HG03139 (cell line): ENCODE results near the gene ASTN1.

Source experiments
- ATAC-seq: cut with Tn5 transposase; IDR thresholded peaks from one replicate; pipeline ENCODE4 v1.9.1; 2021; ENCODE audit not compliant: unreplicated experiment

The ASTN1 gene

DNA sequence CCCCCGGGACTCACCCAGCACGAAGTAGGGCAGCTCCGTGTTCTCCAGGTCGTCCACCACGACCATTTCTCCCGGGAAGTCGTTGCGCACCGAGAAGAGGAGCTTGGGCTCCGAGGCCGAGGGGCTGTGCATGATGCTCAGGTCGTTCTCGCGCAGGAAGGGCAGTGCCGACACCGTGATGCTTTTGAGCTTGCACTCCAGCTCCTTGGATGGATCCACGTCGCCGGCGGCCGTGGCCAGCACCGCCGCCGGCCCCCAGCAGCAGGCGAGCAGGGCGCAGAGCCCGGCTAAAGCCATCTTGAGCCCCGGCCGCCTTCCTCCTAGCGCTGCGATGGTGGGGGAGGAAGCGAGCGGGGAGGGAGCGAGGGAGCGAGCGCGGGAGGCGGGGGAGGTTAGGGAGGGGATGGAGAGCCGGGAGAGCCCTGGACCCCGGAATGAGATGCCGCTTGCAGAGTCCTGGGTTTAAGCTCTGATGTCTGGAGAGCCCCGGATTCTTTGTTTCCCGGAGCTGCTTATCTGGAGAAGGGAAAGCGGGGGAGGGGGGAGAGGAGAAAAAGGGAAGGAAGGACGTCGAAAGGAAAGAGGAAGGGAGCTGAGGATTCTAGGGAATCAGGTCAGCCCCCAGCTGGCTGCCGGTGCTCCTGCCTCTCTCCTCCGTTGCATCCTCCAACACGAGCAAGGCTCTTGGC lies at the start of gene ASTN1:
ASTN1 (minus strand) TSS at position 333 of the 689 bp plus-strand sequence; CDS start at position 297, 36 bp downstream.
- ATAC-seq: no peak

DNA sequence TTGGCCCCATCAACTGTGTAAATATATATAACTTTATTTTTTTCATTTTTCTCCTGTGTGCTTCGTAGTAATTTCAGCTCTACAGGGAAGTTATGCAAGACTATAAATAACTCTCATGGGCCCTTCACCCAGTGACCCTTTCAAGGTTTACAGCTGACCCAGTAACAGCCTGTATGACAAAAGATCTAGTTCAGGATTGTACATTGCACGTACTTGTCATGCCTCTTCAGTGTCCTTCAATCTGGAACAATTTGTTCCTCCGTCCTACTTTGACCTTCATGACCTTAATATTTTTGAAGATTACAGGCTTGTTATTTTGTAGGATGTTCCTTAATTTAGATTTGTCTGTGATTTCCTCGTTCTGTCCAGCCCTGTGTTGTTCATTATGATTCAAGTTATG lies 46.7 kb upstream of the ASTN1 start:
- no peak for ATAC-seq

- no peak for ATAC-seq
These were observed 45.6 kb upstream of the ASTN1 start for GRCh38 chr1:177210071-177210470.

- no peak for ATAC-seq
These were observed 44.8 kb upstream of the ASTN1 start for GRCh38 chr1:177209357-177209756.

GRCh38 chr1:177208920-177209319 lies 44.4 kb upstream of the ASTN1 start:
- no peak for ATAC-seq

DNA sequence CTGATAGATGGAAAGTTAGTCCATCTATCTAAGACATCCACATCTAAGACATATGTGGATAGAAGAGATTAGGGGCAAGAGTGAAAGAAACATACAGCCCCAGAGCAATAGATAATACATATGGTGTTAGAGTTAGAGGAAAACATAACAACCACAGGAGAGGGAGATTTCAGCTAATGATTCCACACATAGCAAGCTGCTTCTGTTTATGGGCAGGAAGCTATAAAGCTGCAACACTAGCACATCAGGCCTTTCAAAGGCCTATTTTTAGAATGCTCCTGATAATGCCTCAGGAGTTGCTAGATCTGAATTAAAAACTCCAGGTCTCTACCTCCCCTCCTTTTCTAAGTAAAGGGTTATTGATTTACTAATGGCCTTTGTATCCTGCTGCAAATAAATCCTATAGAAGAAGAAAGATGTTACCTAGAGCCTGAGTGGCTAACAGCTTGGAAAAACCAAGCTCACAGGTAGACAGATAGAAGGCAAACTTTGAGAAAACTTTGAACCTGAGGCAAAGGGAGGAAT lies 42.4 kb upstream of the ASTN1 start:
- no peak for ATAC-seq

DNA sequence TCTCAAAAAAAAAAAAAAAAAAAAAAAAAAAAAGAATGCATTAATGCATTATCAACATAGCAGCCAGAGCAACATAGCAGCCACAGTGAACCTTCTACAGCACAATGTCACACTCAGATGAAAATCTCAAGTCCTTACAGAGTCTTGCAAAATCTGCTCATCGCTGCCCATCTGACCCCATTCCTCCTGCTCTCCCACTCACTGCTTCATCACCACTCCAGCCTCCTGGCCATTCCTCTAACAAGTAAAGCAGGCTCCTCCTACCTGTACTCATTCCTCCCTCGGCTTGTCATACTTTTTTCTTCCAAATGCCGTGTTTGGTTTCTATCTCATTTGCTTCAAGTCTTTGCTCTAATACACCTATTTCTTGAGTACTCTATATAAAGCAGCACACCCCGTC lies 35.8 kb upstream of the ASTN1 start:
- no peak for ATAC-seq

DNA sequence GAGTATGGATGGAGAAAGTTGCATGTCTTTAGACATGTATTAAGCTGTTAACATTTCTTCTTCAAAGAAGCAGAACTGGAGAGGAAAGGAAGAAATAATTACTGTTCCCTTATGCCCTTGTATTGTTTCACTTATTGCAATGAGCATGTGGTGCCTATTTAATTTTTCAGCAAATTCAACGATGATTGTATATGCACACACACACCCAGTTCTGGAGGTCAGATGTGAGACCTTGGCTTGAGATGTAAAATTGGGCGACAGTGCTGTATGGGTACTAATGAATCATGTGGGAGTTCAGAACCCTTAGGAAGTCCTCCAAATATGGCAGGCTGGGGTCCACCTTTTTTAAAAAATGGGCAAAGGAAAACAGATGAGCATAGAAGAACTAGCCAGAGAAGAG lies 33.7 kb upstream of the ASTN1 start:
- ATAC-seq: no peak

DNA sequence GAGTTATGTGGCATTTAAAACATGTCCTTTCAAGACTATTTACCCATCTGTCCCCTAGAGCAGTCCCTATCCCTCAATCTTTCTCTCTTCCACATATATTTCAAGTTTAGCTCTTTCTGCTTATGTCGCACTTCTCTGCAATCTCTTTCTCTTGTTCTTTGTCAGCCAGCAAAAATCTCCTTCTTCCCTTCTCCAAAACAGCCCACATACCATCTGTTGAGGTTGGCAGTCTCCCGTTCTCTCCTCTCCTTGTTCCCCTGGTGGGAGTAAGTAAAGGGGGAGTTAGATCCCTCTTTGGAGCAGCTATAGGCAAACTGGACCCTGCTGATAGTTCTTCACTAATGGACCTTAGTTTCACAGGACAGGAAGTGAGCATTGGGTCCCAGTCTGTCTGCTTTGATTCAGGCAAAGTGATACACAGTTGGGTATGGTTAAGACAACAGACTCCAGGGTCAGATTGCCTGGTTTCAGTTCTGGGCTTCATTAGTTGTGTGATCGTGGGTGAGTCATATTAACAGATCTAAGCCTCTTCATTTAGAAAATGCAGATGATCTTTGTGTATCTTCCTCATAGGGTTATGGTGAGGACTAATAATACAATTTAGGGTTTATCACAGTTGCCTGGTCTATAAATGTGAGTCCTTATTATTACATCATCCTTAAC lies 25.9 kb upstream of the ASTN1 start:
- ATAC-seq: no peak

GRCh38 chr1:177186639-177187038 lies 22.1 kb upstream of the ASTN1 start:
- no peak for ATAC-seq

- no peak for ATAC-seq
These were observed 20.7 kb upstream of the ASTN1 start for GRCh38 chr1:177185209-177185608.

- no peak for ATAC-seq
These were observed 19.3 kb upstream of the ASTN1 start for GRCh38 chr1:177183836-177184235.

- ATAC-seq: peak; percentile 93
These were observed 17.2 kb upstream of the ASTN1 start for GRCh38 chr1:177181631-177182291.

- ATAC-seq: no peak
These were observed 16.7 kb upstream of the ASTN1 start for GRCh38 chr1:177181280-177181630.

DNA sequence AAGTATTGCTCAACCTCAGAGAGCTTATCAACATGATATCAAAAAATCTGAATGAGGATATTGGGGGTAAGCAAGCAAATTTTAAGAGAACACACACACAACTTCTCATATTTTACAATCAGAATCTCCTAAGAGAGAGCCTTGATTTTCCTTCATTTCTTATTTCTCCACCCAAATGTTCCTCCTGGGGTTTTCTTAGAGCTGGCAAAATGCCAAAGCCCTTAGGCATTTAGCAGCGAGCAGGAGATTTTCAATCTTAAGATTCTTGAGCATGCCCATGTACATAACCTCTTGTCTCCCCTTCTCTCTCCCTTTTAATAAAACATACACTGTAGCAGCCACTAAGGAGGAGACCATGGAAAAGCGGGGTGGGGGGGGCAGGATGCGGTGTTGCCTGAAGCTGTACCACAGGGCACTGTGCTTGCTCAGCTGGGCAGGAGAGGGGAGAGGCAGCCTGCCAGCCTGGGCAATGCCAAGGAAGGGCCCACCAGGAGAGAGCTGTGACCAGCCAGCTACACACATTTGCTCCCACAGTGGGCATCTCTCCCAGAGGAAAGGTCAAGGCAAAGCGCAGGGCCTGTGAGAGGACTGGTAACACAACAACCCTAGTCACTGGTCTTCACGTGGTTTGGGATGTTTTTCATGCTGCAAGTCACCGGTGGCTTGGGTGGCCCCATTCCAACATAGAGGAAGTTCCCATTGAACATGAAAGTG lies 10.6 kb upstream of the ASTN1 start:
- no peak for ATAC-seq

DNA sequence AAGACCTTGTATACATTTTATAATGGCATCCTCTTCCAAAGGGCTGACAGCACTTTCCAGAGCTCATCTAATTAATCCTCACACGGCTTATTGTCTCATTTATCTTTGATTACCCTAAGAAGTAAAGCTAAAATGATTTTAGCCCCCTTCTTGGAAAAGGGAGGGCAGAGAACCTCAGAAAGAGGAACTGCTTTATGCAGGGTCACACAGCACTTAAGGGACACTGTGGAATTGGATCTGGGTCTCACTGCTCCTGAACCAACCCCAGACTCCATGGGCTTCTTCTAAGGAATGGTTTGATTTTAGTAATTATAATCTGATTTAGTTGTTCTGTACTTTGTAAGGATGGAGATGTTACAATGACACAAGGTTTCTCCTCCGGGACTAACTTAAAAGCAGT lies 9.5 kb upstream of the ASTN1 start:
- no peak for ATAC-seq

DNA sequence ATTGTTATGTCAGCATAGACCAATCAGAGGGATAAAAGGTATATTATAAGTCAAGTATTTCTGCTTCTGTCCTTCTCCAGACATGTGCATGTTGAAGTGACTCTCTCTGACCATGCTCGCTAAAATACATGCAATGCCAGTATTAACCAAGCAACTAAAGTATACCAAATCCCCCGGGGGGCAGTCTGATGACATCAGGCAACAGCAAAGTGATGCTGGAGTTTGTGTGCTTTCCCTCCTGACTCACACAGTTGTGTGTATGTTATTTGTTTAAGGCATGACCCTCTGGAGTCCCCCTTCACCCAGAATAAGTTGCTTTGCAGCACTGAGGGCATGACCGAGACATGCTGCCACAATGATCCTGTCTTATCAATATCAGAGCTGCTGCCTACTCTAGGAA lies 8.4 kb upstream of the ASTN1 start:
- ATAC-seq: no peak

DNA sequence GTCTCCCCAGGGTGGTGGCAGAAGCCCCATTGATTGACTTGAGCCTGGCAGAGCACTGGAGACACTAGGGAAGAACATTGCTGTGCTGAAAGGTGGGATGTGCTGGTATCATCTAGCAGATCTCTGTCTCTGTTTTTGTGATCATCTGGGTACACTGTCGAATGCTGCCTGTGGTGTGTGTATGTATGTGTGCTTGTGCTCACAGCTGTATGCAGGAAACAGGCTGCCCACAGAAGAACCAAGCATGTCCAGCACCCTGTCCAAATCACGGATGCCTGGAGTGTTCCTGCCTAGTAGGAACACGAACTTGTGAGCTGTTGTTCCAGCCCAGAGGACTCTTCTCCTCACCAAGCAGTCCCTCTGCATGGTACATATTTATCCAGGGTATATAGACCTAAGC lies 7.8 kb upstream of the ASTN1 start:
- ATAC-seq: no peak

GRCh38 chr1:177171536-177172123 lies 7.1 kb upstream of the ASTN1 start:
- no peak for ATAC-seq

- ATAC-seq: peak; percentile 83
These were observed 6.4 kb upstream of the ASTN1 start, which contains the start of gene BRINP2 for GRCh38 chr1:177170756-177171535. BRINP2 (plus strand) TSS chr1:177170958; CDS start chr1:177229877, 58,919 bp downstream.
